Cardiac fibroblast (primary cell): ENCODE results near the gene PRR16.

ENCODE experiments used
- DNase-seq, 2 donors: peaks; one replicate each; pipeline versions ENCODE4 v3.0.0 to v3.0.0-alpha.2; 2010; ENCODE audit warnings: low read depth in 2 of 2
- H3K4me3 ChIP-seq, 2 donors: replicated peaks in 1 of 2; 1 replicate in 1 of 2; 2 replicates in 1 of 2; pipeline ENCODE4 v1.5.1; 2011; ENCODE audit warnings: low read depth in 2 of 2, low read length in 2 of 2, mild to moderate bottlenecking in 2 of 2, moderate library complexity in 1 of 2
- CTCF ChIP-seq: IDR thresholded peaks from one replicate; pipeline ENCODE4 v1.5.1; 2011; ENCODE audit warnings: low read depth, mild to moderate bottlenecking, low read length, inconsistent platforms

The PRR16 gene

DNA sequence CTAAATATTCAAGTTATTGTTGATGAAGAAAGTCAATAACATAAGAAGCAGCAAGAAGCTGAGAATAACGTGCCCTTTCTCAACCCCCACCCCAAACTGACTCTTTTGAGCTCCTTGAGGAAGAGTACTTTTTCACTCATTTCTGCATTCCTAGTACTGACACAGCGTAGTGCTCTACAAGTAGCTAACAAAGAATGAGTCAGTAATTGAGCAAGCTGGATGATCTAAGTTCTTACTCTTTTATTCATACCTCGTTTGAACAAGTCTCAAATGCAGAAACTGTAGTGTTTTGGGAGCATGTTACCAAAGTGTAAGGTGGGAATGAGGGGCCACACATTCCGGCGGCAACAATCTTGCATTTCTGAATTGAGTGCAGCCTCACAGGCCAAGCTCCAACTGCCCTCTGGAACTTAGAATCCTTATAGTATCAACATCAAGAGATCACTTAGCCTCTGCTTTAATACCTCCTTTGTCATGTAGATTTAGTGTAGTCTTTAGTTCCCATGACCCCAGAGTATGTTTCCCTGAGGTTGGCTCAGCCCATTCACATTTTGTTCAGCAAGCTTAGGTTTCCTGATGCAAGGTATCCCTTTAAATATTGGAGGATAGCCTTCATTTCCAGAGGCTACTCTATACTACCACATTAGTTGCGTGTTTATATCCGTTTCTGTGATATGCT lies 152.0 kb downstream of the PRR16 start:
- H3K4me3 ChIP-seq = no peak overlapping the region
- peak; percentile 77 to 93 for DNase-seq
- TF ChIP-seq CTCF = no peak

- DNase-seq = no peak
- no peak overlapping the region for H3K4me3 ChIP-seq
- TF ChIP-seq CTCF = no peak
Measured at GRCh38 chr5:120621339-120621738, 157.2 kb downstream of the PRR16 start.

GRCh38 chr5:120624021-120624563 lies 160.0 kb downstream of the PRR16 start:
- H3K4me3 ChIP-seq = peak overlapping the region in 1 of 2 donors; percentile 25

DNA sequence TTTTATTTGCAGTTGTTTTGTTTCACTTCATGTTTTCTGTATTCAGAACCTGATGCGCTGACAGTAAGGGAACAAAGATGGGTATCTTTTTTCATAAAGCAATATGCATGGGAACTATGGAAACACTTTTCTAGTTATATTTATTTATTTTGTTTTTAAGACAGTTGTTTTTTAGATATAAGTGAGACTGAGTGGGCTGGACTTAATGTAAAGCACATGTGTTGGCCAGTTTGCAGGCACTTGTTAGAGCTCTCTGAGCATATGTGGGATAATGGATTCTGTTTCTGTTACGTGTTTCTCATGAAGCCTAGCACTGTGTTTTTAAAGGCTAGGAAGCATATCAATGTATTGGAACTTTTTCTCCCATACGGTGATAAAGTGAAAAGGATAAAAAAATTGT lies 164.1 kb downstream of the PRR16 start:
- H3K4me3 ChIP-seq = no peak overlapping the region
- TF ChIP-seq CTCF = no peak
- DNase-seq = no peak

More at GRCh38 chr5:120624021-120624563, 160.0 kb downstream of the PRR16 start:
- no peak for TF ChIP-seq CTCF
- DNase-seq = peak; percentile 76 to 80

- no peak for TF ChIP-seq CTCF
- H3K4me3 ChIP-seq = no peak overlapping the region
- no peak for DNase-seq
Measured at GRCh38 chr5:120630550-120630949, 166.4 kb downstream of the PRR16 start.

- TF ChIP-seq CTCF = no peak
Measured at GRCh38 chr5:120631611-120632010, 167.5 kb downstream of the PRR16 start.

More at GRCh38 chr5:120631611-120632010, 167.5 kb downstream of the PRR16 start:
- DNase-seq = no peak
- no peak overlapping the region for H3K4me3 ChIP-seq
